Coronary artery (tissue), 2 donors: Measurements from ENCODE around the gene MYBBP1A.
A peak's percentile ranks its signal among the peaks of the same experiment; 100 is the strongest.

Source experiments
- DNase-seq: peaks from one replicate; pipeline ENCODE4 v3.0.0-alpha.2; 2017; ENCODE audit warnings: low spot score
- H3K27ac ChIP-seq, 2 donors: fragments of 200-600 bp; sonication (generic); one replicate each; pipeline ENCODE4 v1.5.1; 2016 to 2019
- H3K4me3 ChIP-seq: fragments of 200-600 bp; sonication (generic); 2 replicates; pipeline ENCODE4 v1.5.1; 2016; ENCODE audit warnings: mild to moderate bottlenecking, moderate library complexity
- TF ChIP-seq, protein P1 (sequence below): fragments of 200-600 bp; sonication (generic); IDR thresholded peaks from one replicate; pipeline ENCODE4 v1.5.1; 2019; ENCODE audit warnings: antibody characterized with exemption

MYBBP1A gene

DNA sequence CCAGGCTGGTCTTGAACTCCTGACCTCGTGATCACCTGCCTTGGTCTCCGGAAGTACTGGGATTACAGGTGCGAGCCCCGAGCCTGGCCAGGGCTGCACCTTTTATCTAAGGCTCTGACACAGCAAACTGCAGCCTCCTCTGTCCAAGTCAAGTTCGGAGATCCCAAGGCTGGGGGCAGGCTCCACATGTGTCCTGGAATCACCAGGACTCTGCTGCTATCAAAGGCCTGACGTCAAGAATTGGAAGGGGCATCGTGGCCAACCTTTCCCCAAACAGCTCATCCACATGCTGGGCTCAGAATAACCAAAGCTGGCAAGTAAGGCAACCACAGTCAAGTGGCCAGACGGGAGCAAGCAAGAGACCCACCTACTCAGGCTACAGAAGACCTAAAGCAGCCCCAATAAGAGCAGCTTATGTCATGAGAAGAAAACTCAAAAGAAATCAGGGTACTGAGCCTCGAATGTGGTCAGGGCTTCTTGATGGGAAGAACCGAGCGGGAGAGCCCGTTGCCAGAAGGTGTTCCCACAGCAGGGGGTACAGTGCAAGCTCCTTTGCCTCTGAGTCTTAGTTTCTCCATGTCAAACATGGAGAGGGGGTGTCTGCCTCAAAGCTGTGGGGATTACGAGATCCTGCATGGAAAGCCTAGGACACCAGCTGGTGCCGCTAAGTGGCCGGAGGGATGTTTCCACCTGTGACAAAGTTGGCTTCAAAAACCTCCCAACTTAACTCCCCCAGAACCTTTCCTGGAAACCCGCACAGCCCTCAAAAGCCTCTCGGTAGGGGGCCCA lies 7.9 kb downstream of the MYBBP1A start:
- no peak for DNase-seq
- no peak overlapping the region for H3K4me3 ChIP-seq
- H3K27ac ChIP-seq: no peak overlapping the region
- TF ChIP-seq, protein P1, sequence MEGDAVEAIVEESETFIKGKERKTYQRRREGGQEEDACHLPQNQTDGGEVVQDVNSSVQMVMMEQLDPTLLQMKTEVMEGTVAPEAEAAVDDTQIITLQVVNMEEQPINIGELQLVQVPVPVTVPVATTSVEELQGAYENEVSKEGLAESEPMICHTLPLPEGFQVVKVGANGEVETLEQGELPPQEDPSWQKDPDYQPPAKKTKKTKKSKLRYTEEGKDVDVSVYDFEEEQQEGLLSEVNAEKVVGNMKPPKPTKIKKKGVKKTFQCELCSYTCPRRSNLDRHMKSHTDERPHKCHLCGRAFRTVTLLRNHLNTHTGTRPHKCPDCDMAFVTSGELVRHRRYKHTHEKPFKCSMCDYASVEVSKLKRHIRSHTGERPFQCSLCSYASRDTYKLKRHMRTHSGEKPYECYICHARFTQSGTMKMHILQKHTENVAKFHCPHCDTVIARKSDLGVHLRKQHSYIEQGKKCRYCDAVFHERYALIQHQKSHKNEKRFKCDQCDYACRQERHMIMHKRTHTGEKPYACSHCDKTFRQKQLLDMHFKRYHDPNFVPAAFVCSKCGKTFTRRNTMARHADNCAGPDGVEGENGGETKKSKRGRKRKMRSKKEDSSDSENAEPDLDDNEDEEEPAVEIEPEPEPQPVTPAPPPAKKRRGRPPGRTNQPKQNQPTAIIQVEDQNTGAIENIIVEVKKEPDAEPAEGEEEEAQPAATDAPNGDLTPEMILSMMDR: no peak

DNA sequence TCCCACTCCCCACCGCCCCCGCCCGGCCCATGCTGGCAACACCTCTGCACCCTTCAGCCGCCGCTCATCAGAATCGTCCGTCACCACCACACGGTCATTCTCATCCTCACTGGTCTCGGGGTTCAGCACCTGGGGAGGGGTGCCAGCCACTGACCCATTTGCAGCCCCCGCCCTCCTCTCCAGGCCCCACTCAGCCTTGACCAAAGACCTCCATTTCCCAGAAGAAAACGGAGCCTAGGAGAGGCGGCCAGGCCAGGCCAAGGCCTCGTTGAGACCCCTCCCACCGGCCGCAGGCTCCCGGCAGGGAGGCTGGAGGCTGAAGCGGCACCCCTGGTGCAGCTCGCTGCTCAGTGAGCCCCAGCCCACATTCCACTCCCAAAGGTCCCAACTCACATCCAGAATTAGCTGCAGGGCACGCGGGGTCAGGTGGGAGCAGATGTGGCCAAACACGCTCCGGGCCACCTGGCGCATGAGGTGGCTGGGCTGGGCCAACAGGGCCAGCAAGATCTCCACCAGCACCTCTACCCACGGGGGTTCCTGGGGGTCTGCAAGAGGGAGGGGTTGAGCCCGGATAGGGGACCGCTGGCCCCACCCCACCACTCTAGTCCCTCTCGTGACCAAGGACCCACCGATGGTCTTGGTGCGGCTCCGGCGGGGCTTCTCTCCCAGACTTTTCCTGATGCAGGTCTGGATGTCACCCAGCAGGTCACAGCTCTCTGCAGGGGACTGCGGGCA lies 9.8 kb downstream of the MYBBP1A start:
- Histone ChIP-seq H3K27ac (no peak overlapping the region), H3K4me3 (no peak overlapping the region)
- peak; percentile 68 for DNase-seq
- TF ChIP-seq, protein P1: no peak

DNA sequence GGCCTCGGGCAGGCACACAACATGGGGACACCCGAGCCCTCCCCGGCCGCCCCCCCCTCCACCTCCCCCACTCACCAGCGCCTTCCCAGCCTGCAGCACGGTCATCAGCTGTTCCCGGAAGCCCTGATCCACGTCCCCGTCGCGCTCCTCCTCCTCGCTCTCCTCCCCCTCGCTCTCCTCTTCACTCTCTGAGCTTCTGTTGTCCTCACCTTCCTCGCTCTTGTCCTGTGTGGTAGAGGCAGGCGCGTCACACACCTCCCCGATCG lies 10.3 kb downstream of the MYBBP1A start:
- Histone ChIP-seq H3K4me3 (no peak overlapping the region), H3K27ac (no peak overlapping the region)
- DNase-seq: no peak
- TF ChIP-seq, protein P1: no peak

DNA sequence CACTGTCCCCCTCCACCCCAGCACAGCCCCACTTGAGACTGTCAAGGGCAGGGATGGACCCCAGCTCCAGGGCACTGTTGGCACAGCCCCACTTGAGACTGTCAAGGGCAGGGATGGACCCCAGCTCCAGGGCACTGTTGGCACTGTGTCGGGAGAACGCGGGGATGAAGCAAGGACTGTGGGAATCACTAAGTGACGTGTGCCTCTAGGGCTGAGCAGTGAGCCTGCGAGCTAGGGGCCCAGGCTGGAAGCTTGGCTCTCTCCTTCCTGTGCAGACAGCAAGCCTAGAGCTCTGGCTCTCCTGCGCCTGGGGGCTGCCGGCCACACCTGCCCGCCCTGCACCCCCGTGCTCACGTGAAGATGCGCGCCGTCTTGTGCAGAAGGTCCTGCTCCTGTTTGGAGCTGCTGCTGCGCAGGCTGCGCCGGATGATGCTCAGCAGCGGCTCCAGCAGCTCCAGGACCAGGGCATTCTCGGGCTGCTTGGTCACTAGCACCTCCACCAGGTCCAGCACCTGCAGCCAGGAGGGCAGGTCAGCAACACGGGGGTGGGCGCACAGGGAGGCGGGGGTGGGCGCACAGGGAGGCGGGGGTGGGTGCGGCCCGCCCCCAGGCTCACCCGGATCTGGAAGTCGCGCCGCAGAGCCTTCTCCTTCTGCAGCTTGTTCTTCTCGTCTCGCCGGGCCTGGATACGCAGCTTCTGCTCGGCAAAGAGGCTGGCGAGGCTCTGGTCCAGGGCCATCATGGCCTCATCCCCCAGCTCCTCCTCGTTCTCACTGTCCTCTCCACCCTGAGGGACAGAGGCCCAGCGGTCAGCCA lies 10.8 kb downstream of the MYBBP1A start:
- TF ChIP-seq, protein P1: no peak

DNA sequence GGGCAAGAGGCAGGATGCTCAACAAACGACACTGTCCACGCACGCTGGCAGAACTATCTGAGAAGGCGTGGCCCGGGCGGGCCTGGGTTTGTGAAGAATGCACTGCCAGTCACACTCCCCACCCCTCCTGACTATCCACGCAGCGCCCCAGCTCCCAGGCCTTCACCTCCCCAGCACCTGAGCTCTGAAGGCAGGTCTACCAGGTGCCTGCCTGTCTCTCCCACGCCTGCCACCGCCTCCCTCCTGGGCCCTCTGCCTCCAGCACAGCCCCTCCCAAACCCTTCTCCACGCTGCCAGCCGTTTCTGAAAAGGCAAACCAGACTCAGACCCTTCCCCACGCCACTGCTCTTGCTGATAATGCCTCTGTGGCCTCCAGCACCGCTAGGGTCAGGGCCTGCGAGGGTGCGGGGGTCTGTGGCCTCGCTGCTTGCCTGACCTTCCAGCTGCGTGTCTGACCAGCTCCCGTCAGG lies 11.6 kb downstream of the MYBBP1A start:
- TF ChIP-seq, protein P1: no peak
- H3K4me3 ChIP-seq: no peak overlapping the region
- DNase-seq: no peak
- H3K27ac ChIP-seq: no peak overlapping the region

More for the DNA sequence above, 10.8 kb downstream of the MYBBP1A start:
- DNase-seq: no peak
- no peak overlapping the region for H3K27ac ChIP-seq
- H3K4me3 ChIP-seq: no peak overlapping the region

DNA sequence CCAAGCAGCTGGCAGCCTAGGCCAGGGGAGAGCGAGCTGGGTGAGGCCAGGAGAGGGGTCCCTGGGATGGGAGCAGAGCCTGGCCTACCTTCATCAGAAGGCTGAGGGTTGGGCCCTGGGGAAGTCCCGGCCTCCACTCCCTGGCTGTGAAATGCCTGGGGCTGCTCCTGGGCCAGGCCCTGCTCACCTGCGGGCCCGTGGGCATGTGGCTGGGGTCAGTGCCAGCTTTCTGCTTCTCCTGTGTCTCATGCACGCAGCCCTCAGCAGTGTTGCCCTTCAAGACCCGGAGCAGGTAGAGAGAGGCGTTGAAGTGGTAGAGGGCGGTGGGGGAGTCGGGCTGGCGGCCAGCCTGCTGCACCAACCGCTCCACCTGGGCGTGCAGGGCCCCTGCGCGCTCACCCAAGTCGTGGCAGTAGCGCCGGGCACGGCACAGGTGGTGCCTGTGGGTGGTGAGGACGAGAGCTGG lies 12.4 kb downstream of the MYBBP1A start:
- Histone ChIP-seq H3K4me3 (no peak overlapping the region), H3K27ac (no peak overlapping the region)
- TF ChIP-seq, protein P1: no peak
- no peak for DNase-seq
